AG04449 (cell line): ENCODE data around the gene NAV2.

Experiments used
- CTCF ChIA-PET: fragments of 350-600 bp; formaldehyde crosslinking; extraction: SDS; loops from one replicate; lab custom pipeline; 2021; ENCODE audit warnings: antibody characterized with exemption; lab: Yijun Ruan, JAX
- POLR2A ChIA-PET: fragments of 400-600, 350-600 bp; formaldehyde crosslinking; extraction: SDS; loops from one replicate; lab custom pipeline; 2020; ENCODE audit warnings: antibody characterized with exemption, inconsistent platforms; lab: Yijun Ruan, JAX
- DNase-seq: peaks from one replicate; pipeline ENCODE4 v3.0.0-alpha.2; 2010; ENCODE audit warnings: low read depth, low spot score
- H3K4me3 ChIP-seq: 2 replicates; pipeline ENCODE4 v1.5.1; 2011; ENCODE audit warnings: low read depth, mild to moderate bottlenecking, control low read depth, low read length
- TF ChIP-seq, protein P1 (sequence below): IDR thresholded peaks from one replicate; pipeline ENCODE4 v1.5.1; 2011; ENCODE audit warnings: mild to moderate bottlenecking, moderate library complexity, low read length, control low read depth, inconsistent platforms; ENCODE audit not compliant: insufficient read depth; ENCODE audit errors: missing control alignments

NAV2 gene, protein sequence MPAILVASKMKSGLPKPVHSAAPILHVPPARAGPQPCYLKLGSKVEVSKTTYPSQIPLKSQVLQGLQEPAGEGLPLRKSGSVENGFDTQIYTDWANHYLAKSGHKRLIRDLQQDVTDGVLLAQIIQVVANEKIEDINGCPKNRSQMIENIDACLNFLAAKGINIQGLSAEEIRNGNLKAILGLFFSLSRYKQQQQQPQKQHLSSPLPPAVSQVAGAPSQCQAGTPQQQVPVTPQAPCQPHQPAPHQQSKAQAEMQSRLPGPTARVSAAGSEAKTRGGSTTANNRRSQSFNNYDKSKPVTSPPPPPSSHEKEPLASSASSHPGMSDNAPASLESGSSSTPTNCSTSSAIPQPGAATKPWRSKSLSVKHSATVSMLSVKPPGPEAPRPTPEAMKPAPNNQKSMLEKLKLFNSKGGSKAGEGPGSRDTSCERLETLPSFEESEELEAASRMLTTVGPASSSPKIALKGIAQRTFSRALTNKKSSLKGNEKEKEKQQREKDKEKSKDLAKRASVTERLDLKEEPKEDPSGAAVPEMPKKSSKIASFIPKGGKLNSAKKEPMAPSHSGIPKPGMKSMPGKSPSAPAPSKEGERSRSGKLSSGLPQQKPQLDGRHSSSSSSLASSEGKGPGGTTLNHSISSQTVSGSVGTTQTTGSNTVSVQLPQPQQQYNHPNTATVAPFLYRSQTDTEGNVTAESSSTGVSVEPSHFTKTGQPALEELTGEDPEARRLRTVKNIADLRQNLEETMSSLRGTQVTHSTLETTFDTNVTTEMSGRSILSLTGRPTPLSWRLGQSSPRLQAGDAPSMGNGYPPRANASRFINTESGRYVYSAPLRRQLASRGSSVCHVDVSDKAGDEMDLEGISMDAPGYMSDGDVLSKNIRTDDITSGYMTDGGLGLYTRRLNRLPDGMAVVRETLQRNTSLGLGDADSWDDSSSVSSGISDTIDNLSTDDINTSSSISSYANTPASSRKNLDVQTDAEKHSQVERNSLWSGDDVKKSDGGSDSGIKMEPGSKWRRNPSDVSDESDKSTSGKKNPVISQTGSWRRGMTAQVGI (N-terminal part only)

DNA sequence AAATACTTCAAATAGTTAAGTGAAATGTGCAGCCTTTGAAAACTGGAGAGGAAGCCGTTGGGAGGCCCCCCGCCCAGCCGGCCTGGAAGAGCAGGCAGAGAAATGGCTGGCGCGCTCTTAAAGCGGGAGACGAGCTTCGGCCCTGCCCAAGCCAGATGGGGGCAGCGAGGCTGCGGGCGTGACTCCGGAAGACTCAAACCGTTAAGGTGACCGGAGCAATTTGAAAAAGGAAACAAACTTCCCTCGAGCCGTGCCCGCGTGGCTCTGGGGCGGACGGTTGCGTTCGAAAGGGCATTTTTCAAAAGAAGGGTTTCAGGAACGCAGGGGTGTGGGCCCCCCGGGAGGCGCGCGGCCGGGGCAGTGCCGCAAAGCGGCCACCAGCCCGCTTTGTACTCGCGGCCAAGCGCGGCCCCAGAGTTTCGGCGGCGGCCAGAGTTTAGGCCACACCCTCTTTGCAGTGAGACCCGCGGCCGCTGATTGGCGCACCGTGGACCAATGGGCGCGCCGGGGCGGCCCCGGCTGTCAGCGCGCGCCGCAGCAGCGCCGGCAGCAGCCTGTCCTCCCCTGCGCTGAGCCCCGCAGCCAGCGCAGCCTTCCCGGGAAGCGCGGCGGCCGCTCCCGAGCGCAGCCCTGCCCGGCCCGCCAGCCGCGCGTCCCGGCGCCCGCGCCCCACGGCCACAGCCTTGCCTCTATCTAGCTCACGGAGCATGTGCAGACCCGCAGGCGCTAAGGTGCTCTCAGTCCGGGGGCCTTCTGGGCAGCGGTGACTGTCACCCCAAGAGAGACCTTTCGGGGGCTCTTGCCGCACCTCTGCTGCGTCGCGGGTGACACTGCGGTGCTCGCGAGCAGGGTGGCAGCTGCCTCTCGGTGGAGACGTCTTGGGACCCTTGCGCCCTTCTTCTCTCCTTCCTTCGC lies at the start of gene NAV2:
Gene NAV2, plus strand, starts transcription at position 557 of the 915 bp plus-strand sequence. CDS start 859 bp downstream, outside the sequence.
- TF ChIP-seq, protein P1, sequence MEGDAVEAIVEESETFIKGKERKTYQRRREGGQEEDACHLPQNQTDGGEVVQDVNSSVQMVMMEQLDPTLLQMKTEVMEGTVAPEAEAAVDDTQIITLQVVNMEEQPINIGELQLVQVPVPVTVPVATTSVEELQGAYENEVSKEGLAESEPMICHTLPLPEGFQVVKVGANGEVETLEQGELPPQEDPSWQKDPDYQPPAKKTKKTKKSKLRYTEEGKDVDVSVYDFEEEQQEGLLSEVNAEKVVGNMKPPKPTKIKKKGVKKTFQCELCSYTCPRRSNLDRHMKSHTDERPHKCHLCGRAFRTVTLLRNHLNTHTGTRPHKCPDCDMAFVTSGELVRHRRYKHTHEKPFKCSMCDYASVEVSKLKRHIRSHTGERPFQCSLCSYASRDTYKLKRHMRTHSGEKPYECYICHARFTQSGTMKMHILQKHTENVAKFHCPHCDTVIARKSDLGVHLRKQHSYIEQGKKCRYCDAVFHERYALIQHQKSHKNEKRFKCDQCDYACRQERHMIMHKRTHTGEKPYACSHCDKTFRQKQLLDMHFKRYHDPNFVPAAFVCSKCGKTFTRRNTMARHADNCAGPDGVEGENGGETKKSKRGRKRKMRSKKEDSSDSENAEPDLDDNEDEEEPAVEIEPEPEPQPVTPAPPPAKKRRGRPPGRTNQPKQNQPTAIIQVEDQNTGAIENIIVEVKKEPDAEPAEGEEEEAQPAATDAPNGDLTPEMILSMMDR = no peak
- no peak for DNase-seq
- ChIA-PET POLR2A (interaction anchor here (0.9 to 1.0 kb wide), 2 partner anchors 21 to 118 kb away, joined by 3 read pairs; no protein-coding TSS in a partner anchor), CTCF (interaction anchor here (0.8 to 3.8 kb wide), 12 partner anchors 11 to 159 kb away, joined by 3 to 14 read pairs (median 4); no protein-coding TSS in a partner anchor)
- peak within 1 kb of the TSS; percentile 80 for H3K4me3 ChIP-seq

DNA sequence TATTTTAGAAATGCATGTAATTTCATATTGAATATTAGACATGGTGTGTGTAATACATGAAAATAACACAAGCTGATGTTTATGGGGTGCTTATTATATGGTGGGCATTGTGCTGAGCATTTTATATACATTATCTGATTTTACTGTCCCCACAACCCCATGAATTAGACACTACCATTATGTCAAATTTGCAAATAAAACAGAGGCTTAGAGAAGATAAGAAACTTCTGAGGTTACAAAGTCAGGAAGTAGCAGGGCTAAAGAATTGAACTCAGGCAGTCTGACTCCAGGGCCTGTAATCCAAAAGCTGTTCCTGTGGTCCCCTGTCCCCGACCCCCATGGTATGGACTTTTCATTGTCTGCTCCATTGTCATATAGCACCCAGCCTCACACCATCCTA lies 49.4 kb upstream of the NAV2 start:
- no peak for DNase-seq
- ChIA-PET POLR2A (no interaction called here), CTCF (interaction anchor here (1.1 to 1.6 kb wide), 2 partner anchors 10 to 17 kb away, joined by 3 to 4 read pairs; no protein-coding TSS in a partner anchor)
- no peak overlapping the region for H3K4me3 ChIP-seq
- TF ChIP-seq, protein P1 = no peak

DNA sequence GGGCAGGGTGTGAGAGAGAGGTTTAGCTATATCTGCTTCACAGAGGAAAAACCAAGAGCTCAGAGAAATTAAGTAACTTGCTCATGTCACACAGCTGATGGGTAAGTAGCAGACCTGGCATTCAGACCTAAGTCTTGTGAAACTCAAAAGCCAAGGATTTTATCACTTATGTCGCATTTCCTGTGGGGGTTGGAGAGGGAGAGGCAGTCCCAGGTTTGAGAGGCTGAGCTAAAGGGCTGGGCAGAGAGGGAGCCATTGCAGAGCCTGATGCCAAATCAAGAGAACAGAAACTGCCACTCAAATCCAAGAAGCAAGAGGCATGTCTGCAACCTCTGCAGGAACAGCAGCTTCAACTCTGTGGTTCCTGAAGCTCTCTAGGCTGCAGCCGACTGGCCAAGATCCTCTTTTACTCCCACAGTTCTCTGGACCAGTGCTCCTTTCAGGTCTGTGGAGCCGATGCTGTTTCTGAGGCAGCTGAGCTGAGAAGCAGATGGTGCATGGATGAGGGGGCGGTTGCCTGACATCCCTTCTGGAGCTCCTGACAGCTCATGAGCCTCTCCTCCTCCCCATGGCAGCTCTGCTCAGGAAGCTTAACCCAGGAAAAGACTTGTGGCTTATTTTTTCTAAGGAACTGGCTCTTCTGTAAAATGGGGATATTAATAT lies 47.6 kb upstream of the NAV2 start:
- ChIA-PET CTCF (interaction anchor here (0.6 to 1.8 kb wide), 6 partner anchors 10 to 111 kb away, joined by 3 to 5 read pairs (median 3); no protein-coding TSS in a partner anchor), POLR2A (no interaction called here)
- no peak overlapping the region for H3K4me3 ChIP-seq
- no peak for DNase-seq
- TF ChIP-seq, protein P1 = no peak

DNA sequence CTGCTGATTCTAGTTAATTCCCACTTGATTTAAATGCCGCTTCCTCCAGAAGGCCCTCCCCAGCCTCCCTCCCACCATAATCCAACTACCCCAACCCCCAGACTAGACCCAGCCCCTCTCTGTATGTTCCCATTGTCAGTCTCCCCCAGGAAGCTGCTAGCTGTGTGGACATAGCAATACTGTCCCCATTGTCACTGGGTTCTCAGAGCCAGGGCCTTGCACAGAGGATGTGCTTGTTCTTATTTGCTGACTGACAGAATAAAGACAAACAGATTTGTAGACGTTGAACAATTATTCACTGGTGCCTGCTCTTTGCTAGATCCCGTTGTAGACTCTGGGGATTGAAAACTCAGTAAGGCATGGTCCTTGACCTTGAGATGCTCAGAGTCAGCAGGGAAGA lies 45.7 kb upstream of the NAV2 start:
- TF ChIP-seq, protein P1 = no peak
- DNase-seq = no peak
- ChIA-PET CTCF (interaction anchor here (0.9 kb wide), 1 partner anchor 19 kb away, joined by 3 read pairs; no protein-coding TSS in a partner anchor), POLR2A (no interaction called here)
- no peak overlapping the region for H3K4me3 ChIP-seq

DNA sequence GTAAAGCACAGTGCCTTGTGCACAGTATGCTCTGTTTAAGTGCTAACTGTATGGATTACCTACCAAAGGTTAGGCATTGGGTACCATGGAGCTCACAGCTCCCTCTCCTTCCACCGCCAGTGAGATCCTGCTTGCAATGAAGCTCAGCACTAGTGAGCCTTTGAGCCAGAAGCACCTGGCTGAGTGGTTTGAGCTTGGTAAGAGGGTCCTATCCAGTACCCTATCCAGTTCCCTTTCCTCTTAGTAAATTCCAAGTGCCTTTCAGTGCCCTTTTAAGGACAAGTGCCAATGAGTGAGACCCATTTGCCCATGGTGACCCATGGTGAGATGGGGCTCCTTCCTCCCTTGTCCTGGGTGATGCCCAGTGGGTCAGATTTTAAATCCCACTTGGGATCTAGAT lies 43.1 kb upstream of the NAV2 start:
- TF ChIP-seq, protein P1 = no peak
- CTCF ChIA-PET = interaction anchor here (1.4 to 1.5 kb wide), 2 partner anchors 10 to 36 kb away, joined by 3 to 4 read pairs; no protein-coding TSS in a partner anchor
- H3K4me3 ChIP-seq = no peak overlapping the region
- POLR2A ChIA-PET = no interaction called here
- no peak for DNase-seq
